PC-3 (cell line): Measurements from ENCODE around the gene TSHZ2. TPM values are rescaled to one million over a fixed set of nuclear protein-coding genes. Genes with fewer than 3 reads are reported as not detected.

Experiments used
- ATAC-seq: fragments of 200-7000 bp; cut with Tn5 transposase; 2 replicates; pipeline ENCODE4 v1.9.1; 2020; ENCODE audit warnings: mild to moderate bottlenecking, moderate library complexity
- BruUV-seq: library from RNA; stranded (reverse); fragments of 400-500 nt; replicated peaks from 2 replicates; lab custom pipeline; 2021; lab: Mats Ljungman, UMichigan
- CTCF ChIA-PET: fragments of 300-600 bp; sonication (Branson Sonifier 250); formaldehyde crosslinking; loops from one replicate; lab custom pipeline; 2022; ENCODE audit warnings: antibody characterized with exemption; lab: Charles Lee
- POLR2A ChIA-PET: fragments of 300-600 bp; sonication (Branson Sonifier 250); formaldehyde crosslinking; loops from one replicate; lab custom pipeline; 2022; ENCODE audit warnings: antibody characterized with exemption; ENCODE audit not compliant: unreplicated experiment; lab: Charles Lee
- DNase-seq: peaks from one replicate; pipeline ENCODE4 v3.0.0-alpha.2; 2015
- H2AFZ ChIP-seq: fragments of 300-600 bp; sonication (generic); 2 replicates; pipeline ENCODE4 v1.6.0; 2016; ENCODE audit warnings: antibody characterized with exemption, low read length
- H3F3A ChIP-seq: fragments of 300-600 bp; sonication (generic); one replicate; pipeline ENCODE4 v1.6.0; 2017; ENCODE audit warnings: antibody characterized with exemption, low read length, control low read depth, mild to moderate bottlenecking; ENCODE audit not compliant: unreplicated experiment
- H3K27ac ChIP-seq: fragments of 300-600 bp; sonication (generic); 2 replicates; pipeline ENCODE4 v1.5.1; 2016; ENCODE audit warnings: mild to moderate bottlenecking, low read length
- H3K27me3 ChIP-seq: fragments of 300-600 bp; sonication (generic); 2 replicates; pipeline ENCODE4 v1.6.1; 2016; ENCODE audit warnings: low read length, mixed read lengths
- H3K36me3 ChIP-seq: fragments of 300-600 bp; sonication (generic); 2 replicates; pipeline ENCODE4 v1.6.1; 2016; ENCODE audit warnings: low read depth, mixed run types, low read length, mixed read lengths
- H3K4me1 ChIP-seq: fragments of 300-600 bp; sonication (generic); 2 replicates; pipeline ENCODE4 v1.5.1; 2016; ENCODE audit warnings: low read length; ENCODE audit not compliant: insufficient read depth
- H3K4me2 ChIP-seq: fragments of 300-600 bp; sonication (generic); 2 replicates; pipeline ENCODE4 v1.6.0; 2016; ENCODE audit warnings: low read length
- H3K4me3 ChIP-seq: fragments of 300-600 bp; sonication (generic); 2 replicates; pipeline ENCODE4 v1.5.1; 2016; ENCODE audit warnings: mild to moderate bottlenecking, low read length, mixed read lengths
- H3K79me2 ChIP-seq: fragments of 300-600 bp; sonication (generic); 2 replicates; pipeline ENCODE4 v1.6.1; 2017; ENCODE audit warnings: low read length, mixed read lengths
- H3K9ac ChIP-seq: fragments of 300-600 bp; sonication (generic); 2 replicates; pipeline ENCODE4 v1.6.0; 2016; ENCODE audit warnings: mild to moderate bottlenecking, low read length
- H3K9me2 ChIP-seq: fragments of 300-600 bp; sonication (generic); replicated peaks from 2 replicates; pipeline ENCODE4 v1.6.1; 2016; ENCODE audit warnings: mixed run types, low read length, mixed read lengths
- H3K9me3 ChIP-seq: fragments of 300-600 bp; sonication (generic); 2 replicates; pipeline ENCODE4 v1.6.1; 2016; ENCODE audit warnings: low read length, mixed read lengths
- H4K20me1 ChIP-seq: fragments of 300-600 bp; sonication (generic); 2 replicates; pipeline ENCODE4 v1.6.1; 2016; ENCODE audit warnings: low read length, mixed read lengths
- CTCF ChIP-seq: fragments of 300-600 bp; sonication (generic); conservative IDR thresholded peaks from 2 replicates; pipeline ENCODE4 v1.5.1; 2017; ENCODE audit warnings: antibody characterized with exemption, low read depth, mild to moderate bottlenecking, low read length
- EZH2 ChIP-seq: fragments of 300-600 bp; sonication (generic); IDR thresholded peaks from one replicate; pipeline ENCODE4 v1.6.1; 2017; ENCODE audit warnings: antibody characterized with exemption, mild to moderate bottlenecking, low read length; ENCODE audit not compliant: unreplicated experiment
- EZH2phosphoT487 ChIP-seq: fragments of 300-600 bp; sonication (generic); IDR thresholded peaks from 2 replicates; pipeline ENCODE4 v1.6.1; 2018; ENCODE audit warnings: mild to moderate bottlenecking, antibody characterized with exemption, low read length, borderline replicate concordance
- intact Hi-C: fragments of 100-400 bp; cut with micrococcal nuclease; formaldehyde crosslinking; loops from 2 replicates; pipeline ENCODE4 v1.9.0; 2023
- total RNA-seq: library from RNA; depleted of rRNA; stranded (reverse); fragments of >200 nt; gene quantifications from 2 replicates; pipeline ENCODE4 v1.2.3, GENCODE V29; 2014

The TSHZ2 gene
- total RNA-seq, 1 experiment from 2014 or later = not detected

- Histone ChIP-seq H3K27me3 (peaks cover 20% of the 10 kb centered on the region; the same call in 1 of the 2 replicates), H3K9ac (no peak overlapping the region), H3K27ac (no peak overlapping the region), H3K4me1 (no peaks in the 10 kb centered on the region), H3K9me3 (no peaks in the 10 kb centered on the region), H3K4me3 (no peak overlapping the region), H2AFZ (no peak overlapping the region), H4K20me1 (no peaks in the 10 kb centered on the region), H3K9me2 (no peaks in the 10 kb centered on the region), H3K79me2 (no peaks in the 10 kb centered on the region), H3K4me2 (no peak overlapping the region), H3K36me3 (no peaks in the 10 kb centered on the region), H3F3A (no peaks in the 10 kb centered on the region)
- TF ChIP-seq EZH2phosphoT487 (no peak), EZH2 (no peak), CTCF (no peak)
- ChIA-PET POLR2A (no interaction called here), CTCF (no interaction called here)
- intact Hi-C loops = no loop called here
- no TSS peak for BruUV-seq
- ATAC-seq = no peak
- no peak for DNase-seq
Measured at GRCh38 chr20:53100476-53100911, 128.3 kb downstream of the TSHZ2 start.

GRCh38 chr20:53101992-53102760 is 130.0 kb downstream of the TSHZ2 start:
- CTCF ChIA-PET = no interaction called here
- H3K9me3 ChIP-seq = no peaks in the 10 kb centered on the region
- ATAC-seq = no peak
- no peak overlapping the region for H3K4me3 ChIP-seq
- no peaks in the 10 kb centered on the region for H3F3A ChIP-seq
- POLR2A ChIA-PET = no interaction called here
- intact Hi-C loops = no loop called here
- H2AFZ ChIP-seq = no peak overlapping the region
- no peaks in the 10 kb centered on the region for H3K79me2 ChIP-seq
- H3K36me3 ChIP-seq = no peaks in the 10 kb centered on the region
- H3K9me2 ChIP-seq = no peaks in the 10 kb centered on the region
- H4K20me1 ChIP-seq = no peaks in the 10 kb centered on the region
- H3K27ac ChIP-seq = no peak overlapping the region
- H3K9ac ChIP-seq = no peak overlapping the region
- H3K4me1 ChIP-seq = no peaks in the 10 kb centered on the region
- H3K4me2 ChIP-seq = no peak overlapping the region
- peaks cover 20% of the 10 kb centered on the region; the same call in 1 of the 2 replicates for H3K27me3 ChIP-seq
- no TSS peak for BruUV-seq
- DNase-seq = no peak
- no peak for TF ChIP-seq CTCF
- no peak for TF ChIP-seq EZH2
- TF ChIP-seq EZH2phosphoT487 = no peak

GRCh38 chr20:53103124-53103523 is 131.0 kb downstream of the TSHZ2 start:
- H3K79me2 ChIP-seq = no peaks in the 10 kb centered on the region
- H4K20me1 ChIP-seq = no peaks in the 10 kb centered on the region
- ATAC-seq = no peak
- no peaks in the 10 kb centered on the region for H3K4me1 ChIP-seq
- H2AFZ ChIP-seq = no peak overlapping the region
- no peaks in the 10 kb centered on the region for H3K36me3 ChIP-seq
- peaks cover 30% of the 10 kb centered on the region; the same call in 1 of the 2 replicates for H3K27me3 ChIP-seq
- CTCF ChIA-PET = no interaction called here
- no peaks in the 10 kb centered on the region for H3K9me3 ChIP-seq
- no peak overlapping the region for H3K4me2 ChIP-seq
- no peaks in the 10 kb centered on the region for H3F3A ChIP-seq
- H3K9ac ChIP-seq = no peak overlapping the region
- H3K4me3 ChIP-seq = no peak overlapping the region
- POLR2A ChIA-PET = no interaction called here
- TF ChIP-seq EZH2phosphoT487 (no peak), EZH2 (no peak), CTCF (no peak)
- BruUV-seq = no TSS peak
- H3K27ac ChIP-seq = no peak overlapping the region
- DNase-seq = no peak
- H3K9me2 ChIP-seq = no peaks in the 10 kb centered on the region
- intact Hi-C loops = no loop called here
